ENCODE data around the gene SHE.

Gene SHE

GRCh38 chr1:154476791-154477190, 25.4 kb downstream of the SHE start:
- no peak for DNase-seq

- no peak for DNase-seq
Measured at GRCh38 chr1:154474802-154475201, 27.4 kb downstream of the SHE start.

- DNase-seq, result no peak
Measured at GRCh38 chr1:154471304-154471703, 30.9 kb downstream of the SHE start.

- DNase-seq, result no peak
Measured at GRCh38 chr1:154469844-154470560, 32.2 kb downstream of the SHE start.

- DNase-seq, result no peak
Measured at GRCh38 chr1:154468535-154469250, 33.5 kb downstream of the SHE start.

GRCh38 chr1:154467434-154468102, 34.6 kb downstream of the SHE start:
- DNase-seq, result no peak

GRCh38 chr1:154466921-154467417, 35.2 kb downstream of the SHE start:
- no peak for DNase-seq

GRCh38 chr1:154466206-154466605, 36.0 kb downstream of the SHE start:
- no peak for DNase-seq

GRCh38 chr1:154465621-154466195, 36.5 kb downstream of the SHE start:
- DNase-seq, result no peak

GRCh38 chr1:154463512-154463990, 38.7 kb downstream of the SHE start:
- no peak for DNase-seq

GRCh38 chr1:154460695-154461260, 41.4 kb downstream of the SHE start:
- no peak for DNase-seq

- DNase-seq, result no peak
Measured at GRCh38 chr1:154459080-154459479, 43.1 kb downstream of the SHE start.

GRCh38 chr1:154456631-154457030, 45.6 kb downstream of the SHE start:
- DNase-seq, result no peak

GRCh38 chr1:154454386-154455120, 47.7 kb downstream of the SHE start:
- DNase-seq, result no peak

- no peak for DNase-seq
Measured at GRCh38 chr1:154453574-154454352, 48.4 kb downstream of the SHE start.

GRCh38 chr1:154453161-154453560, 49.1 kb downstream of the SHE start:
- DNase-seq, result no peak

- DNase-seq, result no peak
Measured at GRCh38 chr1:154448331-154448811, 53.8 kb downstream of the SHE start.

GRCh38 chr1:154446789-154447188, 55.4 kb downstream of the SHE start:
- no peak for DNase-seq

GRCh38 chr1:154446292-154446691, 55.9 kb downstream of the SHE start:
- DNase-seq, result no peak

GRCh38 chr1:154445040-154445472, 57.2 kb downstream of the SHE start:
- DNase-seq, result no peak

All from right forelimb (tissue), 1 donor.